RWPE2 (cell line): ENCODE data around the gene ACOXL.

Experiments
- ATAC-seq: fragments of 200-7000 bp; cut with Tn5 transposase; 3 replicates; pipeline ENCODE4 v1.9.1; 2021; ENCODE audit warnings: low read depth
- DNase-seq: peaks from one replicate; pipeline ENCODE4 v3.0.0-alpha.2; 2020; ENCODE audit warnings: low spot score
- H3K27ac ChIP-seq: fragments of 450-650 bp; 2 replicates; pipeline ENCODE4 v1.5.1; 2017; ENCODE audit warnings: mild to moderate bottlenecking; ENCODE audit not compliant: poor library complexity, severe bottlenecking
- H3K27me3 ChIP-seq: fragments of 250-450 bp; sonication (Bioruptor Pico); 2 replicates; pipeline ENCODE4 v1.5.1; 2021; ENCODE audit warnings: mild to moderate bottlenecking, moderate library complexity; ENCODE audit not compliant: insufficient read depth, poor library complexity, severe bottlenecking
- H3K36me3 ChIP-seq: fragments of 250-450 bp; sonication (Bioruptor Pico); 2 replicates; pipeline ENCODE4 v1.5.1; 2020; ENCODE audit warnings: low read depth, mild to moderate bottlenecking, moderate library complexity
- H3K4me1 ChIP-seq: fragments of 250-450 bp; sonication (Bioruptor Pico); 2 replicates; pipeline ENCODE4 v1.5.1; 2021; ENCODE audit warnings: mild to moderate bottlenecking, moderate library complexity; ENCODE audit not compliant: insufficient read depth, poor library complexity, severe bottlenecking
- H3K4me3 ChIP-seq: fragments of 250-450 bp; sonication (Bioruptor Pico); 2 replicates; pipeline ENCODE4 v1.5.1; 2021; ENCODE audit warnings: mild to moderate bottlenecking, moderate library complexity; ENCODE audit not compliant: severe bottlenecking
- H3K9me3 ChIP-seq: fragments of 250-450 bp; sonication (Bioruptor Pico); 2 replicates; pipeline ENCODE4 v1.5.1; 2021; ENCODE audit warnings: mild to moderate bottlenecking, moderate library complexity; ENCODE audit not compliant: severe bottlenecking
- CTCF ChIP-seq: fragments of 450-650 bp; IDR thresholded peaks from one replicate; pipeline ENCODE4 v1.5.1; 2017; ENCODE audit warnings: mild to moderate bottlenecking, moderate library complexity; ENCODE audit not compliant: poor library complexity, severe bottlenecking

Gene ACOXL

DNA sequence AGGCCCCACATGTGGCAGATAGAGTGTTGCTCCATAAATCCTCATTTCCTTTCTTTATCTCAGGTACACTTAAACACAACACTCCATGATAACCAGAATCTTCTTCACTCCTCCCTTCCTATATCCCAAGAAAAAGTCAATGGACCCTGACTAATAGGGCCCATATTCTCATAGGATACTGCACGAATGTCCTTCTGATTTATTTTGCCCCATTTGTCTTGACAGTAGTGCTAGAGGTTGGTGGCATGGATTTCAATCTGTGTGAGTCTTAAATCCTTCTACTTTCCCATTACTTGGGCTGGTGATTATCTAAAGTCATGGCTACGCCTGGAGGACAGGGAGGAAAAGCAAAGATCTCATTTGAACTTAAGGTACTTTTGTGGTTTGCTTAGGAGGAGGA, 156.0 kb downstream of the ACOXL start:
- no peaks in the 10 kb centered on the region for H3K4me1 ChIP-seq
- no peak overlapping the region for H3K4me3 ChIP-seq
- no peak overlapping the region for H3K27ac ChIP-seq
- peaks cover 18% of the 10 kb centered on the region for H3K27me3 ChIP-seq
- no peak for TF ChIP-seq CTCF
- ATAC-seq (no peak), DNase-seq (no peak)
- no peaks in the 10 kb centered on the region for H3K36me3 ChIP-seq
- no peaks in the 10 kb centered on the region for H3K9me3 ChIP-seq

DNA sequence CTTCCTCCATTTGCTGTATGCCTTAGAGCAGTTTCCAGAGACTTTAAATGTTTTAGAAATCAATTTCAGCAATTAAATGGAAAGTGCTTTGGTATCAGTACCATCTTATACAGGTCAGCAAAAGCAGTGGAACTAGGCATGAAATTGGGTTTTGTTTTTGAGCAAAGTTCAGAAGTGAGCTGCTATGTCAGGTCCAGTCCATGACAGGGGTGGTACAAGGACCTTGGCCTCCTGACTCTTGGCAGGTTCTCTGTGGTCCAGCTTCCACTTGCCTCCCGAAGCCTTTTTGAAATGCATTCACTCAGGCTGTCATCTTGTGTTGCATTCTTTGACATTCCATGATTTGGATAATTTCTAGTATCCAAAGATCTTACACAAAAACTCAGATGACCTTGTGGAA, 159.3 kb downstream of the ACOXL start:
- H3K36me3 ChIP-seq: no peaks in the 10 kb centered on the region
- ATAC-seq (no peak), DNase-seq (no peak)
- no peak for TF ChIP-seq CTCF
- no peak overlapping the region for H3K27ac ChIP-seq
- peaks cover 2% of the 10 kb centered on the region for H3K9me3 ChIP-seq
- no peaks in the 10 kb centered on the region for H3K4me1 ChIP-seq
- peaks cover 16% of the 10 kb centered on the region for H3K27me3 ChIP-seq
- no peak overlapping the region for H3K4me3 ChIP-seq

- TF ChIP-seq CTCF: no peak
- no peak overlapping the region for H3K27ac ChIP-seq
- DNase-seq (no peak), ATAC-seq (no peak)
- H3K4me1 ChIP-seq: no peaks in the 10 kb centered on the region
- peaks cover 2% of the 10 kb centered on the region for H3K9me3 ChIP-seq
- H3K36me3 ChIP-seq: no peaks in the 10 kb centered on the region
- H3K27me3 ChIP-seq: peaks cover 12% of the 10 kb centered on the region
- no peak overlapping the region for H3K4me3 ChIP-seq
Observed at GRCh38 chr2:110896226-110896625, 163.9 kb downstream of the ACOXL start.

GRCh38 chr2:110897966-110898365, 165.6 kb downstream of the ACOXL start:
- DNase-seq (no peak), ATAC-seq (no peak)
- Histone ChIP-seq H3K4me1 (no peaks in the 10 kb centered on the region), H3K27ac (no peak overlapping the region), H3K36me3 (no peaks in the 10 kb centered on the region), H3K27me3 (peaks cover 9% of the 10 kb centered on the region), H3K9me3 (peaks cover 2% of the 10 kb centered on the region), H3K4me3 (no peak overlapping the region)
- TF ChIP-seq CTCF: no peak

GRCh38 chr2:110900191-110900590, 167.8 kb downstream of the ACOXL start:
- DNase-seq: no peak
- H3K27ac ChIP-seq: no peak overlapping the region
- no peak for ATAC-seq
- H3K9me3 ChIP-seq: peaks cover 2% of the 10 kb centered on the region
- TF ChIP-seq CTCF: no peak
- no peaks in the 10 kb centered on the region for H3K4me1 ChIP-seq
- H3K36me3 ChIP-seq: no peaks in the 10 kb centered on the region
- peaks cover 4% of the 10 kb centered on the region for H3K27me3 ChIP-seq
- H3K4me3 ChIP-seq: no peak overlapping the region
